OCI-LY7 (cell line): ENCODE results near the gene BTBD9. TPM values are rescaled to one million over a fixed set of nuclear protein-coding genes. Genes with fewer than 3 reads are reported as not detected.

Source experiments
- BruUV-seq: library from RNA; stranded (reverse); fragments of 400-500 nt; replicated peaks from 2 replicates; lab custom pipeline; 2021; lab: Mats Ljungman, UMichigan
- CTCF ChIA-PET: fragments of 300-600 bp; sonication (Branson Sonifier 250); formaldehyde crosslinking; loops from one replicate; lab custom pipeline; 2022; ENCODE audit warnings: antibody characterized with exemption; ENCODE audit not compliant: unreplicated experiment; lab: Charles Lee
- POLR2A ChIA-PET: fragments of 300-600 bp; sonication (Branson Sonifier 250); formaldehyde crosslinking; loops from one replicate; lab custom pipeline; 2022; ENCODE audit warnings: antibody characterized with exemption; lab: Charles Lee
- DNase-seq: peaks from one replicate; pipeline ENCODE4 v3.0.0-alpha.2; 2015; ENCODE audit warnings: low spot score
- H2AFZ ChIP-seq: fragments of 200-600 bp; sonication (generic), shearing (Covaris generic); 2 replicates; pipeline ENCODE4 v1.6.1; 2014; ENCODE audit warnings: mild to moderate bottlenecking, antibody characterized with exemption, low read length, moderate library complexity
- H3K27ac ChIP-seq: fragments of 200-600 bp; sonication (generic); 2 replicates; pipeline ENCODE4 v1.5.1; 2014; ENCODE audit warnings: mixed run types, low read depth, mild to moderate bottlenecking, moderate library complexity, low read length, inconsistent platforms; ENCODE audit not compliant: poor library complexity, severe bottlenecking
- H3K36me3 ChIP-seq: fragments of 200-600 bp; sonication (generic); 2 replicates; pipeline ENCODE4 v1.6.1; 2014; ENCODE audit warnings: mild to moderate bottlenecking, antibody characterized with exemption, low read length, moderate library complexity, mixed read lengths; ENCODE audit not compliant: insufficient read depth
- H3K4me1 ChIP-seq: fragments of 200-600 bp; sonication (generic); 2 replicates; pipeline ENCODE4 v1.5.1; 2014; ENCODE audit warnings: mild to moderate bottlenecking, low read length; ENCODE audit not compliant: insufficient read depth, poor library complexity, severe bottlenecking
- H3K4me2 ChIP-seq: fragments of 200-600 bp; sonication (generic); 2 replicates; pipeline ENCODE4 v1.6.1; 2014; ENCODE audit warnings: mild to moderate bottlenecking, low read length
- H3K4me3 ChIP-seq: fragments of 200-600 bp; sonication (generic); 2 replicates; pipeline ENCODE4 v1.5.1; 2014; ENCODE audit warnings: mild to moderate bottlenecking, low read depth, low read length; ENCODE audit not compliant: poor library complexity, severe bottlenecking
- H3K79me2 ChIP-seq: fragments of 200-600 bp; sonication (generic); 2 replicates; pipeline ENCODE4 v1.6.1; 2016; ENCODE audit warnings: low read depth, mild to moderate bottlenecking, low read length, moderate library complexity, mixed read lengths; ENCODE audit not compliant: insufficient read depth
- H3K9me2 ChIP-seq: fragments of 200-600 bp; sonication (generic); 2 replicates; pipeline ENCODE4 v1.6.1; 2016; ENCODE audit warnings: mild to moderate bottlenecking, low read length, mixed read lengths; ENCODE audit not compliant: insufficient read depth
- H3K9me3 ChIP-seq: fragments of 200-600 bp; sonication (generic); 2 replicates; pipeline ENCODE4 v1.6.1; 2014; ENCODE audit warnings: mild to moderate bottlenecking, mixed run types, low read length, mixed read lengths
- H4K20me1 ChIP-seq: fragments of 200-600 bp; sonication (generic); 2 replicates; pipeline ENCODE4 v1.6.1; 2014; ENCODE audit warnings: mild to moderate bottlenecking, antibody characterized with exemption, low read length, moderate library complexity, mixed read lengths; ENCODE audit not compliant: insufficient read depth
- CTCF ChIP-seq: fragments of 200-600 bp; sonication (generic); conservative IDR thresholded peaks from 2 replicates; pipeline ENCODE4 v1.5.1; 2014; ENCODE audit warnings: mild to moderate bottlenecking, antibody characterized with exemption, low read length, moderate library complexity, mixed read lengths
- EZH2phosphoT487 ChIP-seq: fragments of 200-600 bp; sonication (generic); IDR thresholded peaks from 2 replicates; pipeline ENCODE4 v1.6.1; 2018; ENCODE audit warnings: low read depth, borderline replicate concordance, mild to moderate bottlenecking, mixed run types, antibody characterized with exemption, low read length, moderate library complexity, mixed read lengths
- intact Hi-C: fragments of 100-400 bp; cut with micrococcal nuclease; formaldehyde crosslinking; loops from one replicate; pipeline ENCODE4 v1.10.0; 2022; ENCODE audit not compliant: unreplicated experiment
- total RNA-seq, 2 experiments: library from RNA; depleted of rRNA in 1 of 2; stranded (reverse); fragments of >200 nt in 1 of 2; shearing (Covaris generic) in 1 of 2; gene quantifications; 2 replicates each; pipeline ENCODE4 v1.2.3, GENCODE V29; 2014 to 2022

The BTBD9 gene
- total RNA-seq, 2 experiments from 2014 or later, result 5.9 to 7.3 TPM

GRCh38 chr6:38564301-38564700 lies 75.4 kb downstream of the BTBD9 start:
- no TSS peak for BruUV-seq
- no peaks in the 10 kb centered on the region for H3K36me3 ChIP-seq
- H2AFZ ChIP-seq, result no peak overlapping the region
- ChIA-PET POLR2A (interaction anchor here (0.7 kb wide), 1 partner anchor 10 kb away, joined by 3 read pairs; no protein-coding TSS in a partner anchor), CTCF (no interaction called here)
- no peaks in the 10 kb centered on the region for H3K9me3 ChIP-seq
- H3K4me1 ChIP-seq, result no peaks in the 10 kb centered on the region
- no peaks in the 10 kb centered on the region for H4K20me1 ChIP-seq
- H3K4me3 ChIP-seq, result no peak overlapping the region
- no peak overlapping the region for H3K4me2 ChIP-seq
- intact Hi-C loops, result no loop called here
- no peaks in the 10 kb centered on the region for H3K79me2 ChIP-seq
- no peak for DNase-seq
- H3K9me2 ChIP-seq, result no peaks in the 10 kb centered on the region
- H3K27ac ChIP-seq, result no peak overlapping the region
- TF ChIP-seq EZH2phosphoT487 (no peak), CTCF (no peak)

GRCh38 chr6:38555606-38556005 lies 84.1 kb downstream of the BTBD9 start:
- peaks cover 8% of the 10 kb centered on the region for H3K4me1 ChIP-seq
- no peak overlapping the region for H3K4me3 ChIP-seq
- POLR2A ChIA-PET, result no interaction called here
- BruUV-seq, result no TSS peak
- no peak overlapping the region for H3K27ac ChIP-seq
- DNase-seq, result no peak
- TF ChIP-seq CTCF (no peak), EZH2phosphoT487 (no peak)
- CTCF ChIA-PET, result no interaction called here
- no peaks in the 10 kb centered on the region for H3K9me2 ChIP-seq
- H3K36me3 ChIP-seq, result no peaks in the 10 kb centered on the region
- H3K79me2 ChIP-seq, result no peaks in the 10 kb centered on the region
- H3K9me3 ChIP-seq, result no peaks in the 10 kb centered on the region
- H3K4me2 ChIP-seq, result no peak overlapping the region
- no peaks in the 10 kb centered on the region for H4K20me1 ChIP-seq
- H2AFZ ChIP-seq, result no peak overlapping the region
- intact Hi-C loops, result no loop called here

GRCh38 chr6:38554700-38555413 lies 84.9 kb downstream of the BTBD9 start:
- Histone ChIP-seq H3K9me3 (no peaks in the 10 kb centered on the region), H3K4me1 (peaks cover 8% of the 10 kb centered on the region), H3K4me3 (no peak overlapping the region), H4K20me1 (no peaks in the 10 kb centered on the region), H3K36me3 (no peaks in the 10 kb centered on the region), H3K4me2 (no peak overlapping the region), H3K9me2 (no peaks in the 10 kb centered on the region), H3K27ac (no peak overlapping the region), H2AFZ (no peak overlapping the region), H3K79me2 (no peaks in the 10 kb centered on the region)
- intact Hi-C loops, result no loop called here
- CTCF ChIA-PET, result no interaction called here
- DNase-seq, result no peak
- POLR2A ChIA-PET, result interaction anchor here (0.8 kb wide), 1 partner anchor 9 kb away, joined by 3 read pairs; no protein-coding TSS in a partner anchor
- no TSS peak for BruUV-seq
- TF ChIP-seq EZH2phosphoT487 (no peak), CTCF (no peak)
